RWPE2 (cell line): ENCODE data around the gene SRSF8.
"Not testable (repeated sequence)": the region's sequence is repeated elsewhere in the genome, so short reads cannot be mapped to it uniquely, and the experiment has no call there.

ENCODE experiments used
- ATAC-seq: fragments of 200-7000 bp; cut with Tn5 transposase; 3 replicates; pipeline ENCODE4 v1.9.1; 2021; ENCODE audit warnings: low read depth
- DNase-seq: peaks from one replicate; pipeline ENCODE4 v3.0.0-alpha.2; 2020; ENCODE audit warnings: low spot score
- H3K27ac ChIP-seq: fragments of 450-650 bp; 2 replicates; pipeline ENCODE4 v1.5.1; 2017; ENCODE audit warnings: mild to moderate bottlenecking; ENCODE audit not compliant: poor library complexity, severe bottlenecking
- H3K27me3 ChIP-seq: fragments of 250-450 bp; sonication (Bioruptor Pico); 2 replicates; pipeline ENCODE4 v1.5.1; 2021; ENCODE audit warnings: mild to moderate bottlenecking, moderate library complexity; ENCODE audit not compliant: insufficient read depth, poor library complexity, severe bottlenecking
- H3K36me3 ChIP-seq: fragments of 250-450 bp; sonication (Bioruptor Pico); 2 replicates; pipeline ENCODE4 v1.5.1; 2020; ENCODE audit warnings: low read depth, mild to moderate bottlenecking, moderate library complexity
- H3K4me1 ChIP-seq: fragments of 250-450 bp; sonication (Bioruptor Pico); 2 replicates; pipeline ENCODE4 v1.5.1; 2021; ENCODE audit warnings: mild to moderate bottlenecking, moderate library complexity; ENCODE audit not compliant: insufficient read depth, poor library complexity, severe bottlenecking
- H3K4me3 ChIP-seq: fragments of 250-450 bp; sonication (Bioruptor Pico); 2 replicates; pipeline ENCODE4 v1.5.1; 2021; ENCODE audit warnings: mild to moderate bottlenecking, moderate library complexity; ENCODE audit not compliant: severe bottlenecking
- H3K9me3 ChIP-seq: fragments of 250-450 bp; sonication (Bioruptor Pico); 2 replicates; pipeline ENCODE4 v1.5.1; 2021; ENCODE audit warnings: mild to moderate bottlenecking, moderate library complexity; ENCODE audit not compliant: severe bottlenecking
- TF ChIP-seq, protein P1 (sequence below): fragments of 450-650 bp; IDR thresholded peaks from one replicate; pipeline ENCODE4 v1.5.1; 2017; ENCODE audit warnings: mild to moderate bottlenecking, moderate library complexity; ENCODE audit not compliant: poor library complexity, severe bottlenecking

SRSF8 gene

DNA sequence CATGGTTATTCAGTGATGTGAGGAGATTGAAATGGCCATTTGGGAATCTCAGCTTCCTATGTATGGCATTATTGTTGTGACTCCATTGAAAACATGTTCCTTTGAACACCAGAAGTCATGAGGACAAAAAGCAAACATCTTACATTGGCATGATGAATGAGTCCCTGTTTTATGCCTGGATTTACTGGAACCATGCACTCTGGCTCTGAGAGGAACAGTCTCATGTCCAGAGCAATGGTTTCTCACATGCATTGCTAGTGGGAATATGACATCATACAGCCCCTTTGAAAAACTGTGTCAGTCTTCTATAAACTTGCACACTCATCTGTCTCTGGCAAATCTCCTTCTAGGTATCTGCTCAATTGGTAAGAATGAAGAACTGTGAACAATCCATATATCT lies 20.9 kb upstream of the SRSF8 start:
- H3K27me3 ChIP-seq: peaks cover 2% of the 10 kb centered on the region
- no peaks in the 10 kb centered on the region for H3K36me3 ChIP-seq
- H3K9me3 ChIP-seq: no peaks in the 10 kb centered on the region
- no peak for DNase-seq
- no peak overlapping the region for H3K4me3 ChIP-seq
- ATAC-seq: no peak
- H3K27ac ChIP-seq: no peak overlapping the region
- TF ChIP-seq, protein P1, sequence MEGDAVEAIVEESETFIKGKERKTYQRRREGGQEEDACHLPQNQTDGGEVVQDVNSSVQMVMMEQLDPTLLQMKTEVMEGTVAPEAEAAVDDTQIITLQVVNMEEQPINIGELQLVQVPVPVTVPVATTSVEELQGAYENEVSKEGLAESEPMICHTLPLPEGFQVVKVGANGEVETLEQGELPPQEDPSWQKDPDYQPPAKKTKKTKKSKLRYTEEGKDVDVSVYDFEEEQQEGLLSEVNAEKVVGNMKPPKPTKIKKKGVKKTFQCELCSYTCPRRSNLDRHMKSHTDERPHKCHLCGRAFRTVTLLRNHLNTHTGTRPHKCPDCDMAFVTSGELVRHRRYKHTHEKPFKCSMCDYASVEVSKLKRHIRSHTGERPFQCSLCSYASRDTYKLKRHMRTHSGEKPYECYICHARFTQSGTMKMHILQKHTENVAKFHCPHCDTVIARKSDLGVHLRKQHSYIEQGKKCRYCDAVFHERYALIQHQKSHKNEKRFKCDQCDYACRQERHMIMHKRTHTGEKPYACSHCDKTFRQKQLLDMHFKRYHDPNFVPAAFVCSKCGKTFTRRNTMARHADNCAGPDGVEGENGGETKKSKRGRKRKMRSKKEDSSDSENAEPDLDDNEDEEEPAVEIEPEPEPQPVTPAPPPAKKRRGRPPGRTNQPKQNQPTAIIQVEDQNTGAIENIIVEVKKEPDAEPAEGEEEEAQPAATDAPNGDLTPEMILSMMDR: no peak
- no peaks in the 10 kb centered on the region for H3K4me1 ChIP-seq

DNA sequence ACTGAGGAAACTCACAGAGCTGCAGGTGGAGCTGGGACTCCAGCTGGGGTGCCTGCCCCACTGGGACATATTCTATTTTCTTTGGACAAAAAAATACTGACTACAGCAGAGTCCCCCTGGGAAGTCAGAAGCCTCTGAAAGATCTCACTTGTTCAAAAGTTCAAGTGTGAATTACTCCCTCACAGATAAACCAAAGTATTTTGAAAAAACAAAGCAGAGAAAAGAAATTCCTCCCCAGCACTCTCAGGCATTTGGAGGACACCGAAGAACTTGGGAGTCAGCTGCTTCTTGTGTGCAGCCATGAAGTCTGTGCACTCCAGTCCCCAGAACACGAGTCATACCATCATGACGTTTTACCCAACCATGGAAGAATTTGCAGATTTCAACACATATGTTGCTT lies 17.6 kb upstream of the SRSF8 start, which contains the start of gene KDM4F:
Gene KDM4F, plus strand, starts transcription at position 301 of the 400 bp plus-strand sequence.
- not testable (repeated sequence) for H3K27ac ChIP-seq, H3K4me1 ChIP-seq, H3K4me3 ChIP-seq, H3K9me3 ChIP-seq, ATAC-seq, H3K27me3 ChIP-seq, H3K36me3 ChIP-seq, DNase-seq

DNA sequence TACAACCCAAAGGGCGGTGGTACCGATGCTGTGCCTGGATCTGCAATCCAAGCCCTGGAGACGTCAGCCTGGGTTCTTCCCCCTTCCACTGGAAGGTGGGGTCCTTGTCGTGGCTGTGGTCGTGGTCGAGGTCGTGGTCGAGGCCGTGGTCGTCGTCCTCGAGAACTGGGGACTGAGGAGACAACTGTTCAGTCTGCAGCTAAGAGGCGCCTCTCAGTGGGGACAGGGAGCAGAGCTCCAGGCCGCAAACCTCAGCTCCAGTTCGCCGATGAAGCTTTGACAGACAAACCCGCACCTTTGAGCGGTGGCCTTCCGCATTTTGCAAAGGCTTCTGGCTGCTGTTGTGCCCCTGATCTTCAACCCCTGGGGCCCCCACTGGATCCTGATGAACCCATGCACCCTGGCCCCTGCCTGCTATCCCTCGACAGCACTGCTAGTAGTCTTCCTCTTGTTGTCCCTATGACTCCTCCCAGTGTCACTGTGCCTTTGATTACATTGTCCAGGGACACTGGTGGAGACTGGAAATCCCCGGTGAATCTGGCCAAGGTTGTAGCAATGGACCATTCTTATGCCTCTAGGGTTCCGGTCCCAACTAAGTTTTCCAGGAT lies 16.0 kb upstream of the SRSF8 start:
- no peak for ATAC-seq
- no peak for DNase-seq
- peaks cover 2% of the 10 kb centered on the region for H3K27me3 ChIP-seq
- H3K9me3 ChIP-seq: no peaks in the 10 kb centered on the region
- TF ChIP-seq, protein P1: no peak
- H3K4me1 ChIP-seq: no peaks in the 10 kb centered on the region
- no peak overlapping the region for H3K27ac ChIP-seq
- no peak overlapping the region for H3K4me3 ChIP-seq
- no peaks in the 10 kb centered on the region for H3K36me3 ChIP-seq

DNA sequence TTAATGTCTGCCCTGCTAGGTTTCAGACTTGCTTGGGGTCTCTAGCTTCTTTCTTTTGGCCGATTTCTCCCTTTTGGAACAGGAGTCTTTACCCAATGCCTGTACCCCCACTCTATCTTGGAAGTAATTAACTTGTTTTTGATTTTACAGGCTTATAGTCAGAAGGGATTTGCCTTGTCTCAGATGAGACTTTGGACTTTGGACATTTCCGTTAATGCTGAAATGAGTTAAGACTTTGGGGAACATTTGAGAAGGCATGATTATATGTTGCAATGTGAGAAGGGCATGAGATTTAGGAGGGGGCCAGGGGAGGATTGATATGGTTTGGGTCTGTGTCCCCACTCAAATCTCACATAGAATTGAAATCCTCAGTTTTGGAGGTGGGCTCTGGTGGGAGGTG lies 12.4 kb upstream of the SRSF8 start:
- no peak for ATAC-seq
- TF ChIP-seq, protein P1: no peak
- H3K36me3 ChIP-seq: no peaks in the 10 kb centered on the region
- H3K27me3 ChIP-seq: no peaks in the 10 kb centered on the region
- no peaks in the 10 kb centered on the region for H3K4me1 ChIP-seq
- DNase-seq: no peak
- no peak overlapping the region for H3K27ac ChIP-seq
- no peak overlapping the region for H3K4me3 ChIP-seq
- no peaks in the 10 kb centered on the region for H3K9me3 ChIP-seq

DNA sequence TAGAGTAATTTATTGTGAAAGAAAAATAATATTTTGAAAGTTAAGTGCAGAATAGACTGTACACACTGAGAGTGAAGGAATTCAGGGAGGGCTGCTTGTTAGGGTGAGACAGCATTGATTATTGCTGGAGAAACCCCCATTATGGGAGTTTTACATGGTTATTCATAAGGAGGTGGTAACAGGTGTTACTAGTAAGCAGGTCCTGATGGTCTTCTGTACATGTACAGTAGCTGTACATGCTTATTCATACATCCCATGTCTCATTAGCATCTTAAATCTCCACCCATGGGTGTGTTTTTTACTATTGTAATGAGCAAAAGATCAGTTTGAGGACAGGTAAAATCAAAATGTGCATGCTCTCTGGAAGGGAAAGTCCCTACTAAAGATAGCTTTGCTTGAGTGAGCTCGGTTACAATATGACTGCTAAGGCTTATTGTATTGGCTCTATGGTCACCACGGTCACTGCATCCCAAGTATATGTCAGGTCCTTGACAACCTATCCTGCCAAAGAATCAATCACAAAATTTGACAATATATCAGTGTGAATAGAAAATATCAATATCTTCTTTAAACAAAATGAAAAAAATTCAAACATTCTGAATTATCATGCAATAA lies 11.3 kb upstream of the SRSF8 start:
- no peaks in the 10 kb centered on the region for H3K9me3 ChIP-seq
- TF ChIP-seq, protein P1: no peak
- ATAC-seq (no peak), DNase-seq (no peak)
- no peak overlapping the region for H3K4me3 ChIP-seq
- no peaks in the 10 kb centered on the region for H3K27me3 ChIP-seq
- H3K36me3 ChIP-seq: no peaks in the 10 kb centered on the region
- H3K27ac ChIP-seq: no peak overlapping the region
- H3K4me1 ChIP-seq: no peaks in the 10 kb centered on the region
